Osteocyte (in vitro differentiated cells): Measurements from ENCODE around the gene TAC4. TPM values are rescaled to one million over a fixed set of nuclear protein-coding genes. Genes with fewer than 3 reads are reported as not detected.

Source experiments
- DNase-seq: peaks from one replicate; pipeline ENCODE4 v3.0.0; 2021; ENCODE audit warnings: mixed read lengths; ENCODE audit not compliant: unreplicated experiment; ENCODE audit errors: extremely low spot score
- H3K27ac Mint-ChIP-seq: one replicate; pipeline ENCODE4 v1.8.0; 2021; ENCODE audit warnings: mild to moderate bottlenecking, mixed read lengths; ENCODE audit not compliant: unreplicated experiment
- H3K27me3 Mint-ChIP-seq: one replicate; pipeline ENCODE4 v1.8.0; 2021; ENCODE audit warnings: mixed read lengths; ENCODE audit not compliant: unreplicated experiment
- H3K36me3 Mint-ChIP-seq: one replicate; pipeline ENCODE4 v1.8.0; 2021; ENCODE audit warnings: mixed read lengths; ENCODE audit not compliant: unreplicated experiment
- H3K4me1 Mint-ChIP-seq: one replicate; pipeline ENCODE4 v1.8.0; 2021; ENCODE audit warnings: mixed read lengths; ENCODE audit not compliant: unreplicated experiment
- H3K4me3 Mint-ChIP-seq: one replicate; pipeline ENCODE4 v1.8.0; 2021; ENCODE audit warnings: mild to moderate bottlenecking, moderate library complexity, mixed read lengths; ENCODE audit not compliant: unreplicated experiment
- H3K9me3 Mint-ChIP-seq: one replicate; pipeline ENCODE4 v1.8.0; 2021; ENCODE audit warnings: mixed read lengths; ENCODE audit not compliant: unreplicated experiment
- CTCF ChIP-seq: fragments of 200-600 bp; sonication (generic); IDR thresholded peaks from 2 replicates; pipeline ENCODE4 v1.5.0; 2021; ENCODE audit warnings: antibody characterized with exemption, mild to moderate bottlenecking, moderate library complexity
- total RNA-seq: library from RNA; stranded (reverse); gene quantifications from 2 replicates; pipeline ENCODE4 v1.2.1, GENCODE V29; 2021

The TAC4 gene
- total RNA-seq, 1 donor from 2014 or later, result not detected

GRCh38 chr17:49823614-49824013, 24.3 kb downstream of the TAC4 start:
- Mint-ChIP-seq H3K4me3 (no peak overlapping the region), H3K36me3 (peaks cover 67% of the 10 kb centered on the region), H3K4me1 (peaks cover 7% of the 10 kb centered on the region), H3K27me3 (no peaks in the 10 kb centered on the region), H3K9me3 (no peaks in the 10 kb centered on the region), H3K27ac (no peak overlapping the region)
- no peak for DNase-seq
- no peak for TF ChIP-seq CTCF

GRCh38 chr17:49822829-49823228, 25.0 kb downstream of the TAC4 start:
- H3K36me3 Mint-ChIP-seq, result peaks cover 63% of the 10 kb centered on the region
- no peak for DNase-seq
- H3K27me3 Mint-ChIP-seq, result no peaks in the 10 kb centered on the region
- H3K27ac Mint-ChIP-seq, result no peak overlapping the region
- no peaks in the 10 kb centered on the region for H3K9me3 Mint-ChIP-seq
- peaks cover 2% of the 10 kb centered on the region for H3K4me1 Mint-ChIP-seq
- TF ChIP-seq CTCF, result no peak
- no peak overlapping the region for H3K4me3 Mint-ChIP-seq

GRCh38 chr17:49821916-49822315, 26.0 kb downstream of the TAC4 start:
- H3K4me1 Mint-ChIP-seq, result no peaks in the 10 kb centered on the region
- H3K27me3 Mint-ChIP-seq, result no peaks in the 10 kb centered on the region
- H3K4me3 Mint-ChIP-seq, result no peak overlapping the region
- peaks cover 61% of the 10 kb centered on the region for H3K36me3 Mint-ChIP-seq
- TF ChIP-seq CTCF, result no peak
- no peaks in the 10 kb centered on the region for H3K9me3 Mint-ChIP-seq
- H3K27ac Mint-ChIP-seq, result no peak overlapping the region
- DNase-seq, result no peak

- Mint-ChIP-seq H3K27me3 (no peaks in the 10 kb centered on the region), H3K27ac (no peak overlapping the region)
Measured at GRCh38 chr17:49821466-49821865, 26.4 kb downstream of the TAC4 start.

GRCh38 chr17:49820773-49821172, 27.1 kb downstream of the TAC4 start:
- Mint-ChIP-seq H3K4me1 (peaks cover 2% of the 10 kb centered on the region), H3K4me3 (no peak overlapping the region), H3K27me3 (no peaks in the 10 kb centered on the region), H3K27ac (no peak overlapping the region), H3K9me3 (no peaks in the 10 kb centered on the region), H3K36me3 (peaks cover 58% of the 10 kb centered on the region)
- TF ChIP-seq CTCF, result no peak
- no peak for DNase-seq

More at GRCh38 chr17:49821466-49821865, 26.4 kb downstream of the TAC4 start:
- Mint-ChIP-seq H3K9me3 (no peaks in the 10 kb centered on the region), H3K36me3 (peaks cover 62% of the 10 kb centered on the region), H3K4me1 (no peaks in the 10 kb centered on the region), H3K4me3 (no peak overlapping the region)
- DNase-seq, result no peak
- TF ChIP-seq CTCF, result no peak
